COLO829 (cell line): Measurements from ENCODE around the gene FCHSD1.

ENCODE experiments used
- DNase-seq: peaks from one replicate; pipeline ENCODE4 v3.0.0; 2012; ENCODE audit warnings: low spot score

Gene FCHSD1

DNA sequence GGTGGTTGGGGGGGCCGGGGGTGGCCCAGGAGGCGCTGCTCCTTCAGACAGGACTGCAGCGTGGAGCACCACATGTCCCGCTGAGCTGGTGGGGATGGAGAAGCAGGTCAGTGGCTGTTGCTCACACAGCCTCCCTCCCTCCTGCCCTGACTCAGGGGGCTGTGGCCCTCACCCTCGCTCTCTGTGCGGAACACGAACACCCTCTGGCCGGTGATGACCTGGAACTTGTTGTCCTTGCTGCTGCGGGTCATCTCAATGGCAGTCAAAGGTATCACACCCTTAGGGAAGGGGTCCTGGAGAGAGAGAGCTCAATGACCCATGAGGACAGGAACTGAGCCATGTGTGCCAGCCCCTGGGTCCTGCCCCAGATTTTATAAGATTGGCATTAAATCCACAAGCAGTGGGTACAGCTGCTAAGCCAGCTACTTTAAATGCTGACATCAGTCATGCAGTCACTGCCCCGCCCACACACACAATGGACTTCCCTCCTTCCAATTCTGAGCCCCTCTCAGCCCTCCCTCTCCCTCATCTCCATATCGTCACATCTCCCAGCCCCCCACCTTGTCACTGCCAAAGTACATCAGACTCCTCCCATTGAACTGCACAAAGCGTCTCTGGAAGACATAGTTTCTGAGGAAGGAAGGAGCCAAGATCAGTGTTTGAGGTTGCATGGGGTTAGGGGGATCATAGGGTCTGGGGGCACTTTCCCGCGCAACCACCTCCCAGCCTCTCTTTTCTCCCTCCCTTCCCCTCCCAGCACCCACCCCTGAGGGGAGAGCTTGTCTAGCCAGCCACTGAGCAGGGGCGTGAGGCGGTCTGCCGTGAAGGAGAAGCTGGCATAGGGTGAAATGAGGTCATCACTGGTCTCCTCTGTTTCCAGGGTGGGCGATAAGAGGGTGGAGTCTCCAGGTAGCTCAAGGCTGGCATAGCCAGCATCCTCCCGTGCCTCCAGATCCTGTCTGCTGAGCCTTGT is 21.9 kb upstream of the FCHSD1 start:
- DNase-seq = no peak

GRCh38 chr5:141672071-141672840 is 21.0 kb upstream of the FCHSD1 start:
- DNase-seq = no peak

DNA sequence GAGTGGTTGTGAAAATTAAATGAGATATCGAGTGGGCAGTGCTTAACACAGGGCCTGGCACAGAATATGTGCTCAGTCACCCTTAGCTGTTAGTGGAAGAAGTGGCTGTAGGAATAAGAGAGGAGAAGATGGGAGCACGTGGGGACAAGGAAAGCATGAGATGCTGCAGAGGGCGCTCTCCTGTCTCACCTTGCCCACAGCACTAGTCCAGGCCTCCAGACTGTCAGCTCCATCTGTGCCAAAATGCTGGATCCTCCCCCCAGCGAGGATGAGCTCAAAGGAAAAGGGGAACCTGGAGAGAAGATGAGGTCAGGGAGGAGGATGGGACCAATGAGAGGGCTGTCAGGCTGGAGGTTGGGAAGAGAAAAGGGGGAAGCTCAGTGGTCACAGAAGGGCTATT is 18.3 kb upstream of the FCHSD1 start:
- no peak for DNase-seq

GRCh38 chr5:141668601-141669265 is 17.5 kb upstream of the FCHSD1 start:
- DNase-seq = no peak

DNA sequence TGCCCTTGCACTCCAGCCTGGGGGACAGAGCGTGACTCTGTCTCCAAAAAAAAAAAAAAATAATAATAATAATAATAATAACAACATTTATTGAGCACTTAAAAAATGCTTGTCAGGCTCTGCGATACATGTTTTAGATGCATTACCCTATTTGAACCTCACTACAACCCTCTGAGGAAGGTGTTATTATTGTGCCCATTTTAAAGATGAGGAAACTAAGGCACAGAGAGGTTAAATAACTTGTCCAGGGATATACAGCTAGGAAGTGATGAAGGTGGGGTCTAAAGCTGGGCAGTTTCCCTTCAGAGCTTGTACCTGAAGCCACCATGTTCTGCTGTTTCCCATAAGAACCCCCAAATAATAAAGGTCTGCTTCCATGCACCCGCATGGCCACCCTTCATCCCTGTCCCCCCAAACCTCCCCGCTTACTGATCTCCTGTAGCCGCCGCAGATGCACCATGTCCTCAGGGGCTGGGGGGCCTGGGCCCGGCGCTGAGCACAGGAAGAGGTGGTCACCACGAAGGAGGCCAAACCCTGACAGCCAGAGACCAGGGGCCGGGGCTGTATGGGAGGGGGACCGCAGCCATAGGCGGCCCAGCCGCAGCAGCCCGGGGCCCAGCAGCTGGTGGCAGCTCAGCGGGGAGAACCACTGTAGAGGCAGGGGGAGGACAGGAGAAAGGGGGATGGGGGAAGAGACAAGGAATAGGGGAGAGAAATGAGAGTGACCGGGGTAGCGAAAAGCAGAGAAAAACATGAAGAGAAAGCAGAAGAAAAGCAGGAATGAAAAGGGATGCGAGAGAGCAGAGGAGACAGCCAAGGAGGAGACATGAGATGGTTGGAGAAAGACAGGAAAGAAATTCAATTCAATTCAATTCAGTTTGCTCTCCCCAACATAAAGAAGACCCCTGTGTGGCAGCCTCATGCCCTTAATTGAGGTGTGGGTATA is 15.1 kb upstream of the FCHSD1 start:
- DNase-seq = no peak

DNA sequence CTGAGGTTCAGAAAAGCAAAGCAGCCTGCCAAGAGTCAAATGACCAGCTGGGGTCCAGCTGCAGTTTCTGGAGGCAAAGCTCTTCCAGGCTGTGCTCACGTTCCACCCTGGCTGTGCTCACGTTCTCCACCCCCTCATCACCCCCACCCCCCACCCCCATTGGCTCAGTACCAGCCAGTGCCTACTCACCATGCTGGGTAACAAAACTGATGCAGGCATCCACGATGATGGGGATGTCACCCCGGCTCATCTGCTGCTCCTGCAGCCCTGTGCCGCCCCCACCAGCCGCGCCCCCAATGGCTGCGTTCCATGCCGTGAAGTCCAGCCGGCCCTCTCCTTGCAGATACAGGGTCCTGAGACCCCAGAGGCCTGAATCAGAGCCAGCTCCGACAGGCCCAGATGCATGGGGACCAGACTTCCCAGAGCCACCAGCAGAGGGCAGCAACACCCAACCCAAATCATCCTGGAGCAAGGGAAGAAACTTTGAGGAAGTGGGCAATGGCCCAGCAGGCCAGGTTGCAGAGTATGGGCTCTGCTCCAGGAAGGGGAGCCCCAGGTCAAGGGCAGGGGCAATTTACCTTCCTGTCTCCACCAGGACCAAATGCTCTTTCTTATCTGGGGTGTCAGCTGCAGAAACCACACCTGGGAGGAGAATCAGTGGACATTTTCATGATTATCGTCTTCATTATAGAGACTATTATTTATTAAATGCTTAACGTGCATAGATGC is 13.7 kb upstream of the FCHSD1 start:
- peak; percentile 45 for DNase-seq

DNA sequence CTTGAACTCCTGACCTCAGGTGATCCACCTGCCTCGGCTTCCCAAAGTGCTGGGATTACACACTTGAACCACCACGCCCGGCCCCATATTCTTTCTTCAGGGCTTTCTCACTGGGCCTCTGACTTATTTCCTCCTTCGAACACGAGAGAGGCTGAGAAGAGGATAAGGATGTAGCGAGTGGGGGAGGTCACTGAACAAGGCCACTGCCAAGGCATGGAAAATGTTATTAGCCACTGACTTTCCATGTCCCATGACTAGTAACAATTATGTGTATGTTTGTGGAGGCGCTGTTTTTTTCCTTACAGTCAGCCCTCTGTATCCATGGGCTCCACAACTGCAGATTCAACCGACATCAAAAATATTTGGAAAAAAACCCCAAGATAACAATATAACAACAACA is 12.3 kb upstream of the FCHSD1 start:
- peak; percentile 40 for DNase-seq

GRCh38 chr5:141662028-141662427 is 10.8 kb upstream of the FCHSD1 start:
- DNase-seq = no peak

- DNase-seq = no peak
These were observed 6.8 kb upstream of the FCHSD1 start for GRCh38 chr5:141657937-141658545.

GRCh38 chr5:141657404-141657803 is 6.2 kb upstream of the FCHSD1 start:
- DNase-seq = no peak

GRCh38 chr5:141656396-141656795 is 5.2 kb upstream of the FCHSD1 start:
- DNase-seq = no peak

DNA sequence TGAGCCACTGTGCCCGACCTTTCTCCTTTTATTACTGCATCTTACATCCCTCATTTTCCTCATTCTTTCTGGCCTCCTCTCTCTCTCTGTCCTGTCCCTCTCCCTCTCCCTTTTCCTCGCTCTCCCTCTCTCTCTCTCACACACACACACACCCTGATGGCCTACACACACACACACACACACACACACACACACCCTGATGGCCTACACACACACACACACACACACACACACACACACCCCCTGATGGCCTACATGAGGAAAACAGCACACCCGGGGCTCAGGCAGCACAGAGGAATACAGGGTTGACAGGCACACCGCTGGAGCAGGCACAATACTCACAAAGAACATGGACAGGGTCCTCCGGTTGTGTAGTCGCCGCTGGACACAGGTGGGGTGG is 3.8 kb upstream of the FCHSD1 start:
- no peak for DNase-seq

- DNase-seq = no peak
These were observed 3.1 kb upstream of the FCHSD1 start for GRCh38 chr5:141654298-141654697.

DNA sequence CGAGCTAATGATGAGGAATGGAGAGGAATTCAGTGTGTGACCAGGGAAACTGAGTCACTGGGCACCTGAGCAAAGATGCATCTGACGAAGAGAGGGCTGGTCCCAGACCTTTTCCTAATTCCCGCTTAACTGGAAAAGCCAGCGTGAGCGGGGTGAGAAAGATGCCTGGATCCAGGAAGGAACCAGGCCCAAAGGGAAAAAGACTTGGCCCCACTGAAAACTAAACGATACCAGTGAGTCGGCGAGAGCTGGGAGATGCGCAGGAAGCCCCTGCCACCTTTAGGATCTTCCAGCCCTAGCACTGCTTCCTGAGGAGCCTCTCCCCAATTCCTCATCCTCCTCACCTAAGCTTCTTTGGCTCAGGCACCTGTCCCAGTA is 499 bp upstream of the FCHSD1 start:
- no peak for DNase-seq

DNA sequence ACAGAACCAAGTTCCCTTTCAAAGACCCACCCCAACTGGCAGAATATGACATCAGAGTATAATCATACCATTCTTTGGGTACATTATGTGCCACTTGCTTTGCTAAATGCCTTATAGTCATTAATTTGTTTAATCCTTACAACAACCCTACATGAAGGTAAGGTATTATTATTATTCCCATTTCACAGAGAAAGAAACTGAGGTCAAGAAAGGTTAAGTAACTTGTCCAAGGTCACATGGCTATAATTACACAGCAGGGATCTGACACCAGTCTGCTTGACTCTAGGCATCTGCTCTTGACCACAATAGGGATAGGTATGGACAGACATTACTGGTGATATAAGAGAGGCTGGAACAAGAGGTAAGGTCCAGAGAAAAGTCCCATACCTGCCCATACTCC is 1.2 kb downstream of the FCHSD1 start:
- no peak for DNase-seq

DNA sequence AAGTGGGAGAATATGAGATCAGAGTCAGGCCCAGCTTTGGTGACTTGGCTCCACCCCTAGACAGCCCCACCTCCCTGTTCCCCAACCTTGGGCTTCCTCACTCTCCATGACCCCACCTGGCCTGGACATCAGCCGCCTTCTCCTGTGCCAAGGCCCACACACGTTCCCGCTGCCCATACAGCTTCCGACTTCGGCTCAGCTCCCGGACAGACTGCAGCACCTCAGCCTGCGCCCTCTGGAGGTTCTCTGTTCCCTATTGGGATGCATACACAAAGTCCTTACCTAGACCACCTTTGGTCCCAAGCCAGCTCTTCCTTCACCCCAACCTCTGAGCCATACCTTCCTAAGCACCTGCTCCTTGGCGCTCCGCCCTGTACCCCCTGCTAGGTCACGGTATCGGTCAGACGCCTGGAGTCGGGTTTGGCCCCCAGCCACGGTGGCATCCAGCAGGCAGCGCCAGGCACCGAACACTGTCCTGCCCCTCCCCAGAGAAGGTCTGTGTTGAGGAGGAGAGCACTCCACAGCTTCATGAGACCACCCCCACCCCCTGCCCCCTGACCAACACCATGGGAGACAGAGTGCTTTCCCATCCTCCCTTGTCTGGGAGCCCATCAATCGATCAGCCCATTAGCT is 2.0 kb downstream of the FCHSD1 start:
- DNase-seq = no peak

DNA sequence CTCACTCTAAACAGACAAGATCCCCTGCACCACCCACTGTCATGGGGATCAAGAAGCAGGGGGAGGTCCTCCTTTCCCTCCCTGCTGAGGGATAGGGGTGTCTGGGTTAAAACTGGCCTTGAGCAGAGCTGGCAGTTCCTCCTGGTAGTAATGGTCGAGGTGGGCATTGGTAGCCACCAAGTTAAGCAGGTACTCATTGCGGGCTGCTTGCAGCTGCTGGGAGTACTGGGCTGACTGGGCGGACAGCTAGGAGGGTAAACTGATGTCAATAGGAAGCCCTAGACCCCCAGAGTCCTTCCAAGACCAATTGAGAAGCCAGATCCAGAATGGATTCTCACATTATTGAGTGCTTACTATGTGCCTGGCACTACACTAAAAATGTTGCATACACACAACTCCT is 3.4 kb downstream of the FCHSD1 start:
- no peak for DNase-seq

DNA sequence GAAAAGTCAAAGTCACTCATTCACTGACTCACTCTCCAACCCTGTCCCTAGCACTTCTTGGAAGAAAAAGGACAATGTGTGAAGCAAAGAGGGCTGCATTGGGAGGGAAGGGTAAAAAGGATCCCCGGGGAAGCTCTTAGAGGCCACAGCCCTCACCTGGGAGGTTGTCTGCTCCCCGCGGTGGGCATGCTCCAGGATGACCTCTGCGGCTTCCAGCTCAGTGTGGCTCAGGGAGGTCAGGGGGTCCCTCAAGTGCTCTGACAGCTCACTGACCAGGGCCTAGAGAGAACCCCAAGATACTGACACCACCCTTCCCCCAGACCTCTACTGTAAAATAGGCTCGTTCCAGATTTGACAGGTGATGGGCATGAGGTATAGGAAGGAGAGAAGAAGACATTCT is 4.0 kb downstream of the FCHSD1 start:
- no peak for DNase-seq

- DNase-seq = no peak
These were observed 5.2 kb downstream of the FCHSD1 start for GRCh38 chr5:141646026-141646425.
